ENCODE data around the gene TBC1D14.

Gene TBC1D14

GRCh38 chr4:7051905-7052304 is 142.3 kb downstream of the TBC1D14 start:
- no peak for DNase-seq (ENCODE audit: low read depth in 1 of 2, low spot score in 1 of 2)
- in situ Hi-C loops (cut with HindIII; ENCODE audit: low pct_unique_long_range_greater_than_20kb, low sequenced_read_pairs) = no loop called here
- TF ChIP-seq JUND (IDR thresholded peaks at IDR 0.05; ENCODE audit: low read depth) = no peak

- DNase-seq (ENCODE audit: low read depth in 1 of 2, low spot score in 1 of 2) = no peak
- no peak for TF ChIP-seq JUND (IDR thresholded peaks at IDR 0.05; ENCODE audit: low read depth)
- in situ Hi-C loops (cut with HindIII; ENCODE audit: low pct_unique_long_range_greater_than_20kb, low sequenced_read_pairs) = no loop called here
Measured at GRCh38 chr4:7052313-7052712, 142.7 kb downstream of the TBC1D14 start.

- in situ Hi-C loops (cut with HindIII; ENCODE audit: low pct_unique_long_range_greater_than_20kb, low sequenced_read_pairs) = no loop called here
- DNase-seq (ENCODE audit: low read depth in 1 of 2, low spot score in 1 of 2) = no peak
- TF ChIP-seq JUND (IDR thresholded peaks at IDR 0.05; ENCODE audit: low read depth) = no peak
Measured at GRCh38 chr4:7052923-7053715, 143.5 kb downstream of the TBC1D14 start.

GRCh38 chr4:7054106-7054880 is 144.7 kb downstream of the TBC1D14 start:
- no peak for TF ChIP-seq JUND (IDR thresholded peaks at IDR 0.05; ENCODE audit: low read depth)
- in situ Hi-C loops (cut with HindIII; ENCODE audit: low pct_unique_long_range_greater_than_20kb, low sequenced_read_pairs) = no loop called here
- DNase-seq (ENCODE audit: low read depth in 1 of 2, low spot score in 1 of 2) = no peak

- in situ Hi-C loops (cut with HindIII; ENCODE audit: low pct_unique_long_range_greater_than_20kb, low sequenced_read_pairs) = no loop called here
- TF ChIP-seq JUND (IDR thresholded peaks at IDR 0.05; ENCODE audit: low read depth) = no peak
- DNase-seq (ENCODE audit: low read depth in 1 of 2, low spot score in 1 of 2) = no peak
Measured at GRCh38 chr4:7055111-7055989, 145.7 kb downstream of the TBC1D14 start.

- in situ Hi-C loops (cut with HindIII; ENCODE audit: low pct_unique_long_range_greater_than_20kb, low sequenced_read_pairs) = no loop called here
- no peak for DNase-seq (ENCODE audit: low read depth in 1 of 2, low spot score in 1 of 2)
- TF ChIP-seq JUND (IDR thresholded peaks at IDR 0.05; ENCODE audit: low read depth) = no peak
Measured at GRCh38 chr4:7055990-7056325, 146.3 kb downstream of the TBC1D14 start.

GRCh38 chr4:7058792-7059191 is 149.2 kb downstream of the TBC1D14 start:
- no peak for TF ChIP-seq JUND (IDR thresholded peaks at IDR 0.05; ENCODE audit: low read depth)
- in situ Hi-C loops (cut with HindIII; ENCODE audit: low pct_unique_long_range_greater_than_20kb, low sequenced_read_pairs) = no loop called here
- DNase-seq (ENCODE audit: low read depth in 1 of 2, low spot score in 1 of 2) = no peak

- no peak for TF ChIP-seq JUND (IDR thresholded peaks at IDR 0.05; ENCODE audit: low read depth)
- in situ Hi-C loops (cut with HindIII; ENCODE audit: low pct_unique_long_range_greater_than_20kb, low sequenced_read_pairs) = no loop called here
- DNase-seq (ENCODE audit: low read depth in 1 of 2, low spot score in 1 of 2) = no peak
Measured at GRCh38 chr4:7059662-7060061, 150.0 kb downstream of the TBC1D14 start.

- no peak for TF ChIP-seq JUND (IDR thresholded peaks at IDR 0.05; ENCODE audit: low read depth)
- in situ Hi-C loops (cut with HindIII; ENCODE audit: low pct_unique_long_range_greater_than_20kb, low sequenced_read_pairs) = no loop called here
Measured at GRCh38 chr4:7060346-7061150, 150.9 kb downstream of the TBC1D14 start.

GRCh38 chr4:7061815-7062214 is 152.2 kb downstream of the TBC1D14 start:
- in situ Hi-C loops (cut with HindIII; ENCODE audit: low pct_unique_long_range_greater_than_20kb, low sequenced_read_pairs) = no loop called here
- no peak for TF ChIP-seq JUND (IDR thresholded peaks at IDR 0.05; ENCODE audit: low read depth)

More at GRCh38 chr4:7060346-7061150, 150.9 kb downstream of the TBC1D14 start:
- DNase-seq (ENCODE audit: low read depth in 1 of 2, low spot score in 1 of 2) = no peak

GRCh38 chr4:7062816-7063215 is 153.2 kb downstream of the TBC1D14 start:
- no peak for DNase-seq (ENCODE audit: low read depth in 1 of 2, low spot score in 1 of 2)
- in situ Hi-C loops (cut with HindIII; ENCODE audit: low pct_unique_long_range_greater_than_20kb, low sequenced_read_pairs) = no loop called here
- no peak for TF ChIP-seq JUND (IDR thresholded peaks at IDR 0.05; ENCODE audit: low read depth)

More at GRCh38 chr4:7061815-7062214, 152.2 kb downstream of the TBC1D14 start:
- no peak for DNase-seq (ENCODE audit: low read depth in 1 of 2, low spot score in 1 of 2)

GRCh38 chr4:7063362-7063761 is 153.7 kb downstream of the TBC1D14 start:
- no peak for DNase-seq (ENCODE audit: low read depth in 1 of 2, low spot score in 1 of 2)
- no peak for TF ChIP-seq JUND (IDR thresholded peaks at IDR 0.05; ENCODE audit: low read depth)
- in situ Hi-C loops (cut with HindIII; ENCODE audit: low pct_unique_long_range_greater_than_20kb, low sequenced_read_pairs) = no loop called here

All from T47D (cell line).